HG03457 (cell line): ENCODE results near the gene KIAA0232.
"Not testable (repeated sequence)": the region's sequence is repeated elsewhere in the genome, so short reads cannot be mapped to it uniquely, and the experiment has no call there.

Source experiments
- ATAC-seq: cut with Tn5 transposase; IDR thresholded peaks from one replicate; pipeline ENCODE4 v1.9.1; 2021; ENCODE audit warnings: moderate number of reproducible peaks; ENCODE audit not compliant: unreplicated experiment

Gene KIAA0232

DNA sequence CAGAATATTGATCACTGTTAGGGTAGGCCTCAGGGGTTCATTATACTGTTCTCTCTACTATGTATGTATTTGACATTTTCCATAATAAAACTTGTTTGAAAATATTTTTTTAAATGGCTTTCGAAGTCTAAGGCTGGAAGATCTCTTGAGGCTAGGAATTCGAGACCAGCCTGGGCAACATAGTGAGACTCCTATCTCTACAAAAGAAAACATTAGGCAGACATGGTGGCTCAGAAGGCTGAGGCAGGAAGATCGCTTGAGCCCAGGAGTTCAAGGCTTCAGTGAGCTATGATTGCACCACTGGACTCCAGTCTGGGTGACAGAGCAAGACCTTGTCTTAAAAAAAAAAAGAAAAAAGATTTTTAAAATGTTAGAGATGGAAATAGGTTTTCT is 111.6 kb downstream of the KIAA0232 start:
- ATAC-seq: no peak

DNA sequence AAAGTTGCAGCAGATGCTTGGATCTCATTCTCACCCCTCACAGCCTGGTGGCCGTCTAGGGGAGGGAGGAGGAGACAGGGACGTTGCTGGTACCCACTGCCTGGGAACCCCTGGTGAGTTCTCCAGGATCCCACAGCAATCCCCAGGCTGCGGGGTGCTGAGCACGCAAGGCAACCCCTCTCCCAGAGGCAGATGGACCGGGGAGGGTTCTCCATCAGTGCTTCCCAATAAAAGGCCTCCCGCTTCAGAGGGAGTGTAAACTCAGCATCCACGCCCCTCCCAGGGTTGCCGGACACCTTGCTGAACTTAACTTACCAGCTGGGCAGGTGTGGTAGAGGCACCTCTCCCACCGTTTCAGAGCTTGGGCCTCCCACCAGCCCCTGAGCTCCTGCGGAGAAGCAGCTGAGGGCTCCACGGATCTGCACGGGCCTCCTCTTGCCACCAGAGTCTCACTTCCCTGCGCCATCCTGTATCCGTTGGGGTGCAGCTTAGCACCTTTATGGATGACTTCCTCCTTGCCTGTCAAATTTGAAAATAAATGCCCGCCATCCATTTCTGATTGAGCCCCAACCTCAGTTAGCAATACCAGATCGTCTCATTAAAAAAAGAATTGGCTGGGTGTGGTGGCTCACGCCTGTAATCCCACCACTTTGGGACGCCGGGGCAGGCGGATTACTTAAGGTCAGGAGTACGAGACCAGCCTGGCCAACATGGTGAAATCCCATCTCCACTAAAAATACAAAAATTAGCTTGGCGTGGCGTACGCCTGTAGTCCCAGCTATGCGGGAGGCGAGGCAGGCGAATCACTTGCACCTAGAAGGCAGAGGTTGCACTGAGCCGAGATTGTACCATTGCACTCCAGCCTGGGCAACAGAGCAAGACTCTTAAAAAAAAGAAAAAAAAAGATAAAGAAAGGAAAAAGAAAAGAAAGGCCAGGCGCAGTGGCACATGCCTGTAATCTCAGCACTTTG is 112.3 kb downstream of the KIAA0232 start:
- no peak for ATAC-seq

DNA sequence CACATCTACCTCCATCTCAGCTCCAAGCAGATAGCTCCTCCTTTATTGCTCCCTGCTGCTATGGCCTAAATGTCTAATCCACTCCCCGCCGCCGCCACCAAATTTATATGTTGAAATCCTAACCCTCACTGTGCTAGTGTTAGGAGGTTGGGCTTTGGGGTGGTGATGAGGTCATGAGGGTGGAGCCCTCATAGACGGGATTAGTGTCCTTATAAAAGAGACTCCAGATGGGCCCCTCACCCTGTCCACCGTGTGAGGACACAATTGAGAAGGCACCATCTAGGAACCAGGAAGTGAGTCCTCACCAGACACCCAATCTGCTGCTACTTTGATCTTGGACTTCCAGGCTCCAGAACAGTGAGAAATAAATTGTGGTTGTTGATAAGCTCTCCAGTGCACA is 113.5 kb downstream of the KIAA0232 start:
- ATAC-seq: no peak

DNA sequence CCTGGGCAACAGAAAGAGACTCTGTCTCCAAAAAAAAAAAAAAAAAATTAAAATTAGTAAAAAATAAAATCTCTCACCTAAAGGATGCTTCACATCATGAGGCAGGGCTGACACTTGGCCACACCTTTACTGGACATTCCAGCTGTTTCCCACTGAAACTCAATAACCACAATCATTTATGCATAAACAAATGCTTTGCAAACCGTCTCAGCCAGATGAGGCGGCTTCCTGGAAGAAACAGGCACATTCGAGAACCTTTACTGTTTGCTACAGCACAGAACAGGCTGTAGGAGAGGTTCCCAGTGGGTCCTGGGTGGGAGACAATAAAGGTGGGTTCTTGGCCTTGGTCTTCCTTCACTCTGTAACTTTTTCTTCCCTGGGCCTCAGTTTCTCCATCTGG is 116.2 kb downstream of the KIAA0232 start:
- no peak for ATAC-seq

DNA sequence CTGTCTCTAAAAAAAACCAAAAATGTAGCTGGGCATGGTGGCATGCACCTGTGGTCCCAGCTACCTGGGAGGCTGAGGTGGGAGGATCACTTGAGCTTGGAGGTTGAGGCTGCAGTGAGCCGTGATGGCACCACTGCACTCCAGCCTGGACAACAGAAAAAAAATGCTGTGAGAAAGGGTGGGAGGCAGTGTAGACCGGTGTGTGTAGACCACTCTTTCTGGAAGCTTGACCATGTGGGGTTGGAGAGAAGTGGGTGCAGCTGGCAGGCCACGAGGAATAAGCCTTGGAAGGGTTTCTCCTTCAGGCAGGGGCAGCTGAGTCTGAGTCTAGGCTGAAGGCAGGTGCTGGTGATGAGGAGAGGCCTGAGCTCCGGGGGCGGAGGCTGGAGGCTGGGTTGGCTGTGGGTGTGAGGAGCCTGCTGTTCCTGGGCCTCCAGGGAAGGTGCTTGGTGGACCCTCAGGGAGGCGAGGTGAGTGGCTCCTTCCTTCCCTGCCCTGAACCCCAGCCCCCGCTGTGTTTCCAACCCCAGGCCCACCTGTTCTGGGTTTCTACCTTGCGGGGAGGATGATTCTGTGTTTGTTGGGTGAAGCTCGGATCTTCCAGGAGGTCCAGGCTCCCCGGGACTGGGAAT is 117.8 kb downstream of the KIAA0232 start:
- ATAC-seq: no peak

DNA sequence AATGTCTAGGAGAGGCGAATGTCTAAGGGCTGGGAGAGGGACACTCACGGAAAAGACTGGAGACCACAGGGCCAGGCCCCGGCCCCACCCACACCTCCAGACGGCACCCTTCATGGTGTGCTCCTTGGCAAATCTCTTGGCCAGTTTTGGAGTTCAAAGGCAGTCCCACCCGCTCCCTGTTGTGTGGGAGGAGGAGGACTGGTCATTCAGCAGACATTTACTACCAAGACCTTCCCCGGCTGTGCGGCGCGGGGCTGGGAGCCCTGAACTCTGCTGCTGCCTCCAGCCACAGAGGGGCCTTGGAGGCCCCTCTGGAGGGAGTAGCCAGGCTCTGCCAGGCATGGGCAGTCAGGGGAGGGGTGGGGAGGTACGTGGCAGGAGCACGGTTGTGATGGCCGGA is 118.4 kb downstream of the KIAA0232 start:
- ATAC-seq: no peak

DNA sequence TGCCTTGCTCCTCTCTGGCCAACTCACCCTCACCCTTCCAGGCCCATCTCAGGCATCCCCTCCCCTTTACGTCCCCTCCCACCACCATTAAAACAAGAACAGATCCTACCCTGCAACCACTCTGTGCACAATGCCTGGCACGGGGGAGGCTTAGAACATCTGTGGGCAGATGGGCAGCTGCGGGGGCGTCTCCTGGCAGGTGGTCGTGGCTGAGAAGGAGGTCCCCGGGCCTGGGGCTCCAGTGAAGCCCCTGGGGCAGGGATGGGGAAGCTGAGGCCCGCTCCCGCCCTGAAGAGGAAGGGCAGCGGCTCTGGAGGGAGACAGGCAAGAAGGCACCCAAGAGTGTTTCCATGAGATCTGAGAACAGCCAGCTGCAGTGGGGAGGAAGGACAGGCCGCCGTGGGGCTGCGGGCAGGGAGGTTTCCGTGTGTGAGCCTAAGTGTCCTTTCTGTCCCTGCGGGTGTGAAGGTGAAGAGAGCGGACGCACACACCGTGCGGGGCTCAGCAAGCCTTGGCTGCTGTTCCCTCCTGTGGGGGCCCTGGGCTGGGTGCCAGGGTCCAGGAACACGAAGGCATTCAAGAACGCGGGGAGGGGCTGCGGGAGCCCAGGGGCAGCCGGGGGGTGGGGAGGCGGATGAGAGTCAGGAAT is 119.3 kb downstream of the KIAA0232 start:
- ATAC-seq: no peak

DNA sequence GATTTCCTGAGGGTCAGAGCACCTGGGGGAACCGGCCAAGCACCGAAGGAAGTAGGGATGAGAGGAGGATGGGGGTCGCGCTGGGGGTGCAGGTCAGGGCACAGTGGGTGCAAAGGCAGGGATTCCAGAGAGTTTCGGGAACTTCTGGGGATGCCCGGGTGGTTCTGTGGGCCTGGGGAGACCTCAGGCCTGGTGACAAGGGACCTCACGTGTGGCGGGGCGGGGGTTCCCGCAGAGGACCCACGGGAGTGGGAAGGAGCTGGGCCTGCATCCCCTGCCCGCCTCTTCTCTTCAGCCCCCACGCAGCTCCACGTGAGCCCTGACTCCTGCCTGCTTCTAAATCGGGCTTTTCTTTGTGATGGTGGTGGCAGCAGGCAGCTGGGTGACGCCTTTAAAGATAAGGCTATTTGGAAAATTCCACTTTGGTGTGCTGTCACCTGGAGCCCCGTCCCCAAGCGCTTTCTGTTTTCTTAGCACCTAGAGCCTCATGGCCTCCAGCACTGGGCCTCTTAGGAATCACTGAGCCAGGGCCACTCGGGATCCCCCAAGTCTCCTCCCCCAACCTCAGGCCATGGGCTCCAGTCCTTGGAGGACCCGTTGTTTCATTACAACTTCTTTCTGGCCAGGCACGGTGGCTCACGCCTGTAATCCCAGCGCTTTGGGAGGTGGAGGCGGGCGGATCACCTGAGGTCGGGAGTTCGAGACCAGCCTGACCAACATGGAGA is 120.0 kb downstream of the KIAA0232 start:
- no peak for ATAC-seq

DNA sequence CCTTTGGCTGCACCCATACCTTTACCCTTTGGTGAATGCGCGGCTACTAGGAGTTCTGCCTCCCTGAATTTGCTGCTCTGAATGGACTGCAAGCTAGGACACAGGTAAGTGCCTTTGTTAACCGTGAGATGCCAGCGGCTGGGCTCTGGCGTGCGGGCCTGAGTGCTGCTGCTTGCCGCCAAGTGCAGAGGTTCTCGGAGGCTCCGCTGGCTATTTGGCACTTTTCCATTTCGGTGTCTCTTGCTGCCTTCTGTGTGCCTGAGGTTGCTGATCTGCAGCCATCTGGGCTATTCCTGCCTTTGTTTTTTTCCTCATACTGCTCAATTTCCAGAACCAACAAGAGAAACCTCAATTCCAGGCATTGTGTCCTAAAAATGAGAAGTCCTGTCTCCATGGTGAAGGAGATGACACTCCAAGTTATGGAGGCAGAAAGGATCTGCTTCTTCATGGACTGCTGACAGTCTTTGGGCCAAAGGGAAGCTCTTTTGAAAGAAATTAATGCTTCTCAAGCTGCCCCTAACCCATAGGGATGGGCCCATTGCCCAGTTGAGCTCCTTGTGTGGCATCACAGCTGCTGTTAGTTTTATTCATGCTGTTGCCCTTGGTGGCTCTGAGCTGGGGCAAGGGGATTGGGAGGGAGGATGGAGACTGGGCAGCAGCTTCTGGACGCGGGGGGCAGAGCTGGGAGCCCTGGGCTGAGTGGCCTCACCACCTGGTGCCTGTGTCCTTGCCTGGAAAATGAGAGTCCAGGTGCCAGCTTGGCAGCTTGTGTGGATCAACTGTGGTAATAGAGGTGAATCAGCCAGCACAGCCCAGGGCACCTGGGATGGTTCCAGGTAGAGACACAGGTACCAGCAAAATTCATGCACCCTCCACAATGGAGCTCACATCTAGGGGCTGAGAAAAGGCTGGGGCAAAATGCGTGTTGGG is 123.3 kb downstream of the KIAA0232 start:
- no peak for ATAC-seq

DNA sequence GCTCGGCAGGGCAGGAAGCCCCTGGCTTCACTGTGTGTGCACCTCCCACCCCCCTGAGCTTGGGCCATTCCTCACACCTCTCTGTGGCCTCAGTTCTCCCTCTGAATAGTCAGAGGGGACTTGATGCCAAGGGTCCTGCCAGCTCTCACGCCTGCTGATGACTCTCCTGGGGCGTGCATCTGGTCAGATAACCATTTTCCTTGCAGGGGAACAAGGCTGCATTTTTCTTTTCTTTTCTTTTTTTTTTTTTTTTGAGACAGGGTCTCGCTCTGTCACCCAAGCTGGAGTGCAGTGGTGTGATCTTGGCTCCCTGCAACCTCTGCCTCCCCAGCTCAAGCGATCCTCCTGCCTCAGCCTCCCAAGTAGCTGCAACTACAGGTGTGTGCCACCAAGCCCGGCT is 124.0 kb downstream of the KIAA0232 start:
- not testable (repeated sequence) for ATAC-seq

DNA sequence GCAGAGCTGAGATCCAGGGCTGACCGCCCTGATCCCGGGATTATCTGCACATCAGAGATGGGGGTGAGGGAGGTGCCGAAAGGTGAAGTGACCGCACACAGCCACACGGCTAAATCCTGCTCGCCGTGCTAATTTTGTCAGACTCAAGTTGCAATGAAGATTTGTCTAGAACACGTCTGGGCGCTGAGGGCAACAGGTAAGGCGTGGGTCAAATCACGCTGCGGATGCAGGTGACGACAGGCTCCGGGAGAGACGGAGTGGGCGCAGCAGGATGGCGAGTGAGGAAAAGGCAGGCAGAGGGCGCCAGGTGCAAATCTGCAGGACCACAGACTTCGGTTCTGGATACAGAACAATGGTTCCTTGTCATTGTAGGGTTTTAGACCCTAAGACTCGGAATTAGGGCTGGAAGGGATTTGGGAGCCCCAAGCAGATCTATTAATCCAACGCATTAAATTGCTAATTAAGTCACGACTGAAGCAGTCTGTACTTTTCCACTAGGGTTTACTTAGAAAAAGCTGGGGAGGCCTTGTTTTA is 125.2 kb downstream of the KIAA0232 start:
- ATAC-seq: no peak

DNA sequence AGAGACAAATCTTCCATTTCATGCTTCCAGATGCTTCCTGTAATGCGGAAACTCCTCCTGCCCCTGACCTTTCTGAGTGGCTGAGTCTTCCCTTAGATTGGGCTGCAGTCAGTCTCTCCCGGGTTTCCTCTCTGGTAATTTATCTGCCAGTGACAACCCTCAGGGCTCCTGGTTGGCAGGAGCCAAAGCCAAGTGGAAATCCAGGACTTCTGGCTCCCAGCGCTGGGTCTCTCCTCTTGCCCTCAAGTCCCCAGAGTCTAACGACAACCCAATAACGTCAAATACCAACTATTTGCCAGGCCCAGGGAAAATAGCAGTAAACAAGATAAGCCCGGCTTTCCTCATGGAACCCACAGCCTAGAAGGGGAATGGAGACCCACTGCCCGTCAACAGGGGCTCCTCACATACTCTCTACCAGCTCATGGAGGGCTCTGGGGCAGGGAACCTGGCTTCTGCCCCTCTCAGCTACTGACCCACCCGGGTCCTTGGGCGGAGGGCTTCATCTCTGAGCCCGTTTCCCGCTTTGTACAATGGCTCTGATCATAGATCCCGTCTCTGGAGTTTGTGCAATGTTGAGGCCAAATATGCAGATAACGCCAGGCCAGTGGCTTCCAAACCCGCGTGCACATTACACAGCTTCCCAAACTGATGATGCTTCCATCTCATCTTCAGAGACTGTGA is 126.0 kb downstream of the KIAA0232 start:
- no peak for ATAC-seq

DNA sequence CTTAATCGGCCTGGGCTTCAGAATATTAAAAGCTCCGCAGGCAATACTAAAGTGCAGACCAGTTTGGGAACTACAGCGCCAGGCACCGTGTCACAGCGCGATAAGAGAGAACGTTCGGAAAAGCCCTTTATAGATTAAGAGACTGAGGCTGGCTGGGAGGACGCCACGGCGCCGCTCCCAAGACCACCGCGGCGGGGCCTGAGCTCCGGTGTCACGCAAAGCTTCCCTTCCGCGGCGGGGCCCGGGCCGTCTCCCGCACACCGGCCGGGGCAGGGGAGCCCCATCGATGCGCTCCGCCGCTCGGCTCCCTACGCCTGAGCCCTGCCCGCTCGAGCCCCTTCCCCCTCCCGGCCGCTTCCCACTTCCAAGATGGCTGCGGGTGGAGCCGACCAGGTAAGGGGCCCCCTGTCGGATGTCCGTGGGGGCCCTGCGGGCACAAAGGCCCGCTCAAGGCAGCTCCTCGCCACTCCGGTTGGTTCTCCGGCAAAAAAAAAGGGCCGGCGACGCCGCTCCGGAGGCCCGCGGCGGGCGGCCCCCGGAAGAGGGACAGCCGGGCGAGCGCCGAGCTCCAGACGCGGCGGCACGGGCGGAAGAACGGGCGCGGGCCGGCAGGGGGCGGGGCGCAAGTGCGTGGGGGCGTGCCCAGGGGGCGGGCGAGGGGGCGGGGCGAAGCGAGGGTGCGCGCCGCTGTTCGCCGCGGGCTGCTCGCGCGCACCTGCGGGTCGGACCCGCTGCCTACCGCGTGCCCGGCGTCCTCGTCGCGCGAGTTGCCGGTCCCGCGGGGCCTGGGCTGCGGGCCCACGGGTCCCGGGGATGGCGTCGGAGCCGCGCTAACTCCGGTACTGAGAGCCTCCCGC is 126.8 kb downstream of the KIAA0232 start, which contains the start of gene TBC1D14:
TSS of gene TBC1D14 (plus strand) at position 714 of the 857 bp plus-strand sequence. CDS start 13,564 bp downstream, outside the sequence.
- peak; percentile 81 for ATAC-seq

DNA sequence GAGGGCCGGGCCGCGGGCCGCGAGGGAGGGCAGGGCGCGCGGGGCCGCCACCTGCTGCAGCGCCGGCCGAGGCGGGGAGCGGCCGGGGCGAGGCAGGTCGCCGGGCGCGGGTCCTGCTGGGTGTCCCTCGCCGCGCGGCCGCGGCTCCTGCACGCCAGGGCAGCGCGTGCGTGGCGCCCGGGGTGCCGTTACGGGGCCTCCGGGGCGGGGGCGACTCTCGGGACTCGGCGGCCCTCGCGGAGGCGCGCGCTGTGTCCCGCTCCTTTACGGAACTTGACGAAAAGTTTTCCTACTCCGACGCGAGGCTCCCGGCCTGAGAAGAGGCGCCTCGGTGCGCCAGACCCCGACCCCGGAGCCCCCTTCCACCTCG is 127.4 kb downstream of the KIAA0232 start:
- peak; percentile 20 for ATAC-seq

DNA sequence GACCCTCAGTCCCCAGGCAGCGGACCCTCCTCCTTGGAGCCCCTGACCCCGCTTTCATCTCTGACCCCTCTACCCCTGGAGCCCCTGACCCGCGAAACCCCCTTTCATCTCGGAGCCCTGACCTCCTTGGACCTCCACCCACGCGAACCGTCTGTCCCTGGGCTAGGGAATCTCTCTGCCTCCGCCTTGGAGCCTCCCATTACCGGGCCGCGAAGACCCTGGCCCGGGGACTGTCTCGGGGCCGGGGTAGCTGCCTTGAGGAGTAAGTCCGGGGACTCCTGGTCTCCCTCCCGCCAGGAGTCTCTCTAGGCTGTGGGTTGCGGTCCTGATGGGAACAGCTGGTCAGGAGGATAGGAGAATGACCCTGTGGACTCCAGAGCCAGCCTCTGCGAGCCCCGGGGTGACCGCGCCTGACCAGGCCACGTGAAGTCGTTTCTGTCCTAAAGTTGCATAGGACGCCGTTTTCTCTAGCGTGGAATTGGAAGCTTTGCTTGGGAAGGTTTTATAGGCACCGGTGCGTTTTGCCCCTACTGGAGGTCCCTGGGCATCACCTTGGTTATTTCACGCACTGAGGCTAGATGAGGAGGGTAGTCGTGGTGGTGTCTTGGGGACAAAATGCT is 127.9 kb downstream of the KIAA0232 start:
- no peak for ATAC-seq

DNA sequence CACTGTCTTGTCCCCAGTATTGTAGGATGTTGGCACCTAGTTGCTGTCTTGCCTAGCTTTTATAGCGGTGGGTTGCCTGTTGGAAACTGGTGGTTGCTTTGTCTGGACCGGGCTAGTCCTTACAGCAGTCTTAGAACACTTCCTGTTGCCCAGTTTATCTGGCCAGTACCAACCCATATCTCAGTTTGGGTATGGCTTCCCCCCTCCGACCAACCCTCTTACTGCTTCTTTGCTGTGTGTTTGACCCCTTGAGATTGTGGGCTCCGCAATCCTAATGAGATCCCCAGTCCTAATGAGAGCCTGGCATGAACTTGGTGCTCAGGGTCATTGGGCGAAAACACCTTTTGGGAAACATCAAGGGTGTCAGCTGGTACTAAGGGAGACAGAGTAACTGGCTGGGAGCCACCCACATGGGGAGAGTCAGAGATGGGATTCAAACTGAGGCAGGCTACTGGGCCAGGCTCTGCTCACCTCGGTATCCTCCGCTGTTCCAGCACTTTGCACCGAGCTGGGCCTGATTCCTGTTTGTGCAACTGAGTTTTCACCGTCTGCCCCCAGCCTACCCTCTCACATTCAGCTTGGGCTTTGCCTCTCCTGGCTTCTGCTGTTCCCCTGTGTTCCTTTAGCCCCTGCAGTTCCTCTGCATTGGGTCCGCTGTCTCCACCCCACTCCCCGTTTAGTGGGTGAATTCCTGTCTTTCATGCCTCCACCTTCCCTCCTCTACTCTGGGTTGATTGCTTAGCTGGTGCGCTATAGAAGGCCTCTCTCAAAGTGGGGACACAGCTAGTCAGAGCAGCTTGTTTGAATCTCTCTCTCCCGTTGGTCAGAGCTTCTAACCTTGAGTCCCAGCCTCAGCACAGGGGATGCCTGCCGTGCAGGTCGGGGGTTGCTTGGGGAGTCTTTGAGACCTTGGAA is 128.7 kb downstream of the KIAA0232 start:
- ATAC-seq: no peak

DNA sequence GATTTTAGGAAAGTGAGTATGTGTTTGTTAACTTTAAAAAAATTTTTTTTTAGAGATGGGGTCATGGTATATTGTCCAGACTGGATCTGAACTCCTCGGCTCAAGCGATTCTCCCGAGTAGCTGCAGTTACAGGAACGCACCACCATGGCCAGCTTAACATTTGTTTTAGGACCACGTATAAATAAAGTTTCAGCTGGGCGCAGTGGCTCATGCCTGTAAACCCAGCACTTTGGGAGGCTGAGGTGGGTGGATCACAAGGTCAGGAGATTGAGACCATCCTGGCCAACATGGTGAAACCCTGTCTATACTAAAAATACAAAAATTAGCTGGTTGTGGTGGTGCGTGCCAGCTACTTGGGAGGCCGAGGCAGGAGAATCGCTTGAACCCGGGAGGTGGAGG is 129.4 kb downstream of the KIAA0232 start:
- ATAC-seq: not testable (repeated sequence)
